ENCODE results near the gene SPSB3.

The SPSB3 gene

GRCh38 chr16:1770328-1771187 lies 11.8 kb downstream of the SPSB3 start:
- H3K27me3 ChIP-seq (ENCODE audit: insufficient read depth, low read length) = no peaks in the 10 kb centered on the region
- H2BK5ac ChIP-seq (ENCODE audit: low read depth, low read length, poor library complexity) = no peak overlapping the region
- peak overlapping the region; percentile 37 for H3K18ac ChIP-seq (ENCODE audit: low read length)
- no CpG with 5 or more reads among the region's 81 CpGs for WGBS (ENCODE audit: extremely low coverage, insufficient coverage, insufficient read length)
- peaks cover 10 to 18% of the 10 kb centered on the region in 2 experiments for H3K4me1 ChIP-seq (ENCODE audit: control insufficient read depth in 1 of 2, insufficient read depth in 2 of 2, low read length in 2 of 2)
- H4K8ac ChIP-seq (ENCODE audit: low read depth, low read length) = peak overlapping the region; percentile 0
- DNase-seq = peak; percentile 81 to 84
- H3K4me3 ChIP-seq (ENCODE audit: low read depth, low read length) = peak overlapping the region; percentile 77
- H3K4ac ChIP-seq (ENCODE audit: low read depth, low read length) = peak overlapping the region; percentile 33
- H3K27ac ChIP-seq (ENCODE audit: low read depth, low read length) = no peak overlapping the region
- H2BK12ac ChIP-seq (ENCODE audit: low read length) = no peak overlapping the region
- peak overlapping the region; percentile 65 for H3K14ac ChIP-seq (ENCODE audit: low read length)
- peaks cover 46 to 52% of the 10 kb centered on the region in 2 experiments for H3K36me3 ChIP-seq (ENCODE audit: control insufficient read depth in 1 of 2, insufficient read depth in 2 of 2, low read length in 2 of 2)
- H3K9me3 ChIP-seq (ENCODE audit: insufficient read depth, low read depth, low read length) = peaks cover 2% of the 10 kb centered on the region
- H3K79me2 ChIP-seq (ENCODE audit: control insufficient read depth, insufficient read depth, low read length, poor library complexity) = peaks cover 15% of the 10 kb centered on the region
- peak overlapping the region; percentile 39 for H4K12ac ChIP-seq (ENCODE audit: low read depth, low read length)
- H3K23ac ChIP-seq (ENCODE audit: low read length) = no peak overlapping the region
- H3K9ac ChIP-seq (ENCODE audit: low read length) = peak overlapping the region; percentile 10
- no peak overlapping the region for H2AFZ ChIP-seq (ENCODE audit: insufficient read depth, low read length, poor library complexity)
- H4K91ac ChIP-seq (ENCODE audit: low read depth, low read length) = peak overlapping the region; percentile 8
- H3K4me2 ChIP-seq (ENCODE audit: low read length) = peak overlapping the region; percentile 94
- H2BK120ac ChIP-seq (ENCODE audit: insufficient read depth, low read length, poor library complexity) = no peak overlapping the region
- peak overlapping the region; percentile 11 for H2AK5ac ChIP-seq (ENCODE audit: low read length)
- H3K79me1 ChIP-seq (ENCODE audit: low read length) = peaks cover 22% of the 10 kb centered on the region

DNA sequence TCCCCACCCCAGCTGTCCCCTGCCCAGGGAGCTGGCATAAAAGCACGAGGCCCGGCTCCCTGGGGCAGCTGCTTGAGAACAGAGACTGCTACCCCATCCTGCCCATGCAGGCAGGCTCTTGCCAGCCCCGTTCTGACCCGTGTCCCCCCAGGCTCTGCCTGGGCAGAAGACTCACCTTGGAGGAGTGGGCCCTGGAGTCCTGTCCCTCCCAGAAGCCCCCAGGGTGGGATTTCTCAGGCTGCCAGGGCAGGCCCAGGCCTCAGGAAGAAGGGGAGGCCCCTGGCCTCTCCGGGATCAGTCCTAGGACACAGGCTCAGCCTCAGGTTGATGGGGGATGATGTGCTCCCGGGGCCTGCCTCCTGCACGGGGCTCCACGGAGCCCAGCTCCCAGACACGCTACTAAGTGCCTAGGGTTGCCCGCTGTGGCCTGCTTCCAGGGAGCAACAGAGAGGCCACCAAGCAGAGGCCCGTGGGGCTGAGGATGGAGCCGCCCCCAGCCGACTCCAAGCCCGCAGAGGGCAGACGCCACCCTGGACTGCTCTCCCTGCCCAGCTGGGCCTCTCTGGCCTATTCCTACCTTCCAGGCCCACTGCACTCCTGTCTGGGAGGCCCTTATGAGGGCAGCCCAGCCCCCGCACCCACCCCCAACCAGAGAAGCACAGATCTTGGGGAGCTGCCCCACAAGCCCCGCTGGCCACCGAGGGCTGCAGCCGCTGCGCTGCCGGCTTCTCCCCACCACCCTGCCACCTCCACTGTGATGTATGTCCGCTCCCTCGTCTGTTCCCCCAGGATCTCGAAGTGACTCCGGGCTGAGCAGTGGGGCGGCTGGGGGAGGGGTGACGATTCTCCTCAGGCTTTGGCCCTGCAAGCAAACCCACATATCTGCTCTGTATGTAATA lies 12.7 kb downstream of the SPSB3 start:
- Histone ChIP-seq H3K79me2 (ENCODE audit: control insufficient read depth, insufficient read depth, low read length, poor library complexity) (peaks cover 15% of the 10 kb centered on the region), H2BK5ac (ENCODE audit: low read depth, low read length, poor library complexity) (no peak overlapping the region), H2BK12ac (ENCODE audit: low read length) (no peak overlapping the region), H3K14ac (ENCODE audit: low read length) (no peak overlapping the region), H3K27ac (ENCODE audit: low read depth, low read length) (no peak overlapping the region), H3K4me2 (ENCODE audit: low read length) (no peak overlapping the region), H2AFZ (ENCODE audit: insufficient read depth, low read length, poor library complexity) (no peak overlapping the region), H3K9me3 (ENCODE audit: insufficient read depth, low read depth, low read length) (peaks cover 2% of the 10 kb centered on the region), H4K8ac (ENCODE audit: low read depth, low read length) (no peak overlapping the region), H3K4me3 (ENCODE audit: low read depth, low read length) (no peak overlapping the region), H2BK120ac (ENCODE audit: insufficient read depth, low read length, poor library complexity) (no peak overlapping the region), H2AK5ac (ENCODE audit: low read length) (no peak overlapping the region), H3K4me1 (ENCODE audit: control insufficient read depth in 1 of 2, insufficient read depth in 2 of 2, low read length in 2 of 2) (peaks cover 10 to 18% of the 10 kb centered on the region in 2 experiments), H3K4ac (ENCODE audit: low read depth, low read length) (no peak overlapping the region), H3K36me3 (ENCODE audit: control insufficient read depth in 1 of 2, insufficient read depth in 2 of 2, low read length in 2 of 2) (peaks cover 49 to 54% of the 10 kb centered on the region in 2 experiments), H4K12ac (ENCODE audit: low read depth, low read length) (no peak overlapping the region), H3K9ac (ENCODE audit: low read length) (no peak overlapping the region), H4K91ac (ENCODE audit: low read depth, low read length) (no peak overlapping the region), H3K27me3 (ENCODE audit: insufficient read depth, low read length) (no peaks in the 10 kb centered on the region), H3K79me1 (ENCODE audit: low read length) (peaks cover 22% of the 10 kb centered on the region), H3K18ac (ENCODE audit: low read length) (no peak overlapping the region), H3K23ac (ENCODE audit: low read length) (no peak overlapping the region)
- no CpG with 5 or more reads among the region's 27 CpGs for WGBS (ENCODE audit: extremely low coverage, insufficient coverage, insufficient read length)
- no peak for DNase-seq

DNA sequence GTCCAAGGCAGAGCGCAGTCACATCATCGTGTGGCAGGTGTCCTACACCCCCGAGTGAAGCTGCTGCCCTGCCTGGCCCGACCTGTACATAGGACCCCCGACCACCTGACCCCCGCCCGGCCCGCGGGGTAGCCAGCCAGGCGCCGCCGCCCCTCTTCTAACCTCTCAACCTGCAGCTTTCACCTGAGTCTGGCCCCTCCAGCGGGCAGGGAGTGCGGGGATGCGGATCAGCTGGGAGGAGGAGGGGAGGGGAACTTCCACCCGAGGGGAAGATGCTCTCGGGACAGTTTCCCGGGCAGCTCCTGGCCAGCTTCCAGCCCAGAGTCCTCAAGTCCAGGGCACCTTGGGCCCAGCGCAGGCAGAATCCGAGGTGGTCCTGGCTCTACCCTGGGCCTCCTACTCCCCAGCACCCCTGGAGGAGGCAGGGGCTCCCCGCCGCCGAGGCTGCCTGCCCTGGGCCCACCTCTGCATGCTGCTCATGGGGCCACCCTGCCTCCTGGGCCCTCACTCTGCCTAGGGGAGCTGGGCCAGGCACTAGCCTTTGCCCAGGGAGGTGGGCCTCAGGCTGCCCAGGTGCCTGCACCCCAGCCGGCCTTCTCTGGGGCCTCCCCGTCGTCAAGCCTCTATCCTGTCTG lies 13.5 kb downstream of the SPSB3 start:
- no peak overlapping the region for H4K8ac ChIP-seq (ENCODE audit: low read depth, low read length)
- no peak overlapping the region for H2AFZ ChIP-seq (ENCODE audit: insufficient read depth, low read length, poor library complexity)
- no peak overlapping the region for H3K4me2 ChIP-seq (ENCODE audit: low read length)
- H2BK5ac ChIP-seq (ENCODE audit: low read depth, low read length, poor library complexity) = no peak overlapping the region
- peaks cover 15% of the 10 kb centered on the region for H3K79me2 ChIP-seq (ENCODE audit: control insufficient read depth, insufficient read depth, low read length, poor library complexity)
- no peak overlapping the region for H3K23ac ChIP-seq (ENCODE audit: low read length)
- peaks cover 22% of the 10 kb centered on the region for H3K79me1 ChIP-seq (ENCODE audit: low read length)
- WGBS (ENCODE audit: extremely low coverage, insufficient coverage, insufficient read length) = no CpG with 5 or more reads among the region's 26 CpGs
- H2AK5ac ChIP-seq (ENCODE audit: low read length) = no peak overlapping the region
- H3K9me3 ChIP-seq (ENCODE audit: insufficient read depth, low read depth, low read length) = peaks cover 2% of the 10 kb centered on the region
- H3K27ac ChIP-seq (ENCODE audit: low read depth, low read length) = no peak overlapping the region
- DNase-seq = no peak
- H4K12ac ChIP-seq (ENCODE audit: low read depth, low read length) = no peak overlapping the region
- no peak overlapping the region for H3K4me3 ChIP-seq (ENCODE audit: low read depth, low read length)
- no peak overlapping the region for H3K9ac ChIP-seq (ENCODE audit: low read length)
- H3K27me3 ChIP-seq (ENCODE audit: insufficient read depth, low read length) = no peaks in the 10 kb centered on the region
- H3K36me3 ChIP-seq (ENCODE audit: control insufficient read depth in 1 of 2, insufficient read depth in 2 of 2, low read length in 2 of 2) = peaks cover 54 to 59% of the 10 kb centered on the region in 2 experiments
- no peak overlapping the region for H3K18ac ChIP-seq (ENCODE audit: low read length)
- no peak overlapping the region for H3K4ac ChIP-seq (ENCODE audit: low read depth, low read length)
- H2BK12ac ChIP-seq (ENCODE audit: low read length) = no peak overlapping the region
- H2BK120ac ChIP-seq (ENCODE audit: insufficient read depth, low read length, poor library complexity) = no peak overlapping the region
- peaks cover 5 to 14% of the 10 kb centered on the region in 2 experiments for H3K4me1 ChIP-seq (ENCODE audit: control insufficient read depth in 1 of 2, insufficient read depth in 2 of 2, low read length in 2 of 2)
- no peak overlapping the region for H4K91ac ChIP-seq (ENCODE audit: low read depth, low read length)
- H3K14ac ChIP-seq (ENCODE audit: low read length) = no peak overlapping the region

GRCh38 chr16:1768061-1768766 lies 14.2 kb downstream of the SPSB3 start:
- DNase-seq = no peak
- H3K4ac ChIP-seq (ENCODE audit: low read depth, low read length) = no peak overlapping the region
- H2AFZ ChIP-seq (ENCODE audit: insufficient read depth, low read length, poor library complexity) = no peak overlapping the region
- H2BK12ac ChIP-seq (ENCODE audit: low read length) = no peak overlapping the region
- H2BK5ac ChIP-seq (ENCODE audit: low read depth, low read length, poor library complexity) = no peak overlapping the region
- H3K9me3 ChIP-seq (ENCODE audit: insufficient read depth, low read depth, low read length) = peaks cover 2% of the 10 kb centered on the region
- peaks cover 56 to 63% of the 10 kb centered on the region in 2 experiments for H3K36me3 ChIP-seq (ENCODE audit: control insufficient read depth in 1 of 2, insufficient read depth in 2 of 2, low read length in 2 of 2)
- H3K14ac ChIP-seq (ENCODE audit: low read length) = no peak overlapping the region
- no peak overlapping the region for H3K18ac ChIP-seq (ENCODE audit: low read length)
- no peak overlapping the region for H4K91ac ChIP-seq (ENCODE audit: low read depth, low read length)
- no peak overlapping the region for H2BK120ac ChIP-seq (ENCODE audit: insufficient read depth, low read length, poor library complexity)
- no peak overlapping the region for H3K4me3 ChIP-seq (ENCODE audit: low read depth, low read length)
- H3K79me1 ChIP-seq (ENCODE audit: low read length) = peaks cover 18% of the 10 kb centered on the region
- peaks cover 11% of the 10 kb centered on the region for H3K79me2 ChIP-seq (ENCODE audit: control insufficient read depth, insufficient read depth, low read length, poor library complexity)
- H2AK5ac ChIP-seq (ENCODE audit: low read length) = no peak overlapping the region
- no CpG with 5 or more reads among the region's 41 CpGs for WGBS (ENCODE audit: extremely low coverage, insufficient coverage, insufficient read length)
- no peak overlapping the region for H4K12ac ChIP-seq (ENCODE audit: low read depth, low read length)
- H3K4me2 ChIP-seq (ENCODE audit: low read length) = no peak overlapping the region
- H3K9ac ChIP-seq (ENCODE audit: low read length) = no peak overlapping the region
- H3K23ac ChIP-seq (ENCODE audit: low read length) = no peak overlapping the region
- H4K8ac ChIP-seq (ENCODE audit: low read depth, low read length) = no peak overlapping the region
- peaks cover 4 to 11% of the 10 kb centered on the region in 2 experiments for H3K4me1 ChIP-seq (ENCODE audit: control insufficient read depth in 1 of 2, insufficient read depth in 2 of 2, low read length in 2 of 2)
- H3K27me3 ChIP-seq (ENCODE audit: insufficient read depth, low read length) = no peaks in the 10 kb centered on the region
- H3K27ac ChIP-seq (ENCODE audit: low read depth, low read length) = no peak overlapping the region

All from trophoblast cell (in vitro differentiated cells and primary cell).